Middle frontal gyrus (tissue), 1 donor: ENCODE data around the gene CCDC174.

Experiments used
- DNase-seq: peaks from one replicate; pipeline ENCODE4 v3.0.0-alpha.2; 2015; ENCODE audit warnings: low spot score; ENCODE audit errors: extremely low spot score

CCDC174 gene

GRCh38 chr3:14700891-14701290 lies 49.3 kb downstream of the CCDC174 start:
- DNase-seq, result no peak

DNA sequence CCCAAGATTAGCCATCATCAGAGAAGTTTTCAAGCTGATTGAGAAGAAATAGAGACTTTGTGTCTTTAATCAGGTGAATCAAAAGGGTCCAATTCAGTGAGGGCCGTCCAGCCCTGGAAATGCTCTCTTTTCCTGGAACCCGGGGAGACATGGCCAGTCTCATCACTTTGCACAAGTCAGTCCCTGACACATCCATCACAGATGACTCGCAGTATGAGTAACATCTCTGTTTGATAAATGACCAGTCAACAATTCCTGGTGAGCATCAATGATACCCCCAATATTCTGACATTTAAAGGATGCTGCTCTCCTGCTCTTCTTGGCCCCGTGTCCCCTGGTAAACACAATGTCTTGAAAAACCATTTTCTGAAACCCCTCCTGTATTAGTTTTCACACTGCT lies 50.1 kb downstream of the CCDC174 start:
- no peak for DNase-seq

DNA sequence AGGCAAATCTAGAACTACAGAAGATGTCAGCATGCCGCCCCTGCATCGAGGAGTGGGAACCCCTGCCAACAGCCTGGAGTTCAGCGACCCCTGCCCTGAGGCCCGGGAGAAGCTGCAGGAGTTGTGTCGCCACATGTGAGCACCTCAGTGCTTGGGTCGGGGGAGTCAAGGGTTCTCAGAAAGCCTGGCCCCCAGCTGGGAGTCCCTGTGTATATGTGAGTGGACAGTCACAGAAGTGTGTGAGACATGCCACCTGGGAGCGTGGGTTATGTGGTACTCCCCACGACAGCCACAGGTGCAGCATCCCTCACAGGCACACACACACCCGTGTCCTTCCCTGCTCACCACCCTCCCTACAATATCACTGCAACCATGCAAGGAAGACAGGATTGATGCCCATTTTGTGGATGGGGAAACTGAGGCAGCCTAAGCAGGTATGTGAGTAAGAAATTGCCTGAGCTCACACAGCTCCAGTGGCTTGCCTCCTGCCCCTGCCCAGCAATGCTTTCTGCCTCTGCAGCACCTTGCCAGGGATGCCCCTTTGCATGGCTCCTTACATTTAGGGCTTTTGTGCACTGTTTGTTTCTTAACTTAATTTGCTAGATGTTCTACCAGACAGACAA lies 51.7 kb downstream of the CCDC174 start:
- DNase-seq, result no peak

DNA sequence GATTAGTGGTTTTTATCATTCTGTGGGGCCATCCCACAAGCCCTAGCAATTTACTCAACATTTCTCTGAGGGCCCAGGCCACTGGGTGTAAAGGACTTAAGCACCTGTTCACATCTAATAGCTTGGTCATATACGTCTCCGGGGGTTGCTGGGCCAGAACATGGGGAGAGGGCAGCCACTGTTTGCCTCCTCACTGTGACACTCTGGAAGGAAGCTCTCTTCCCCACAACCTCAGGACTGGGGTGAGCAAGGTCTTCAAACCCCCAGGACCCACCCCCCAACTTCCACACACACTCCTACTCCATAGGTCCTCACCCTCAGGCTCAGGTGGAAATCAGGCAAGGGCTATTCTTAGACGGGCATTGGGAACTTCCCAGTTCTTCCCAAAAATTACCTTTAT lies 52.2 kb downstream of the CCDC174 start:
- DNase-seq, result no peak

DNA sequence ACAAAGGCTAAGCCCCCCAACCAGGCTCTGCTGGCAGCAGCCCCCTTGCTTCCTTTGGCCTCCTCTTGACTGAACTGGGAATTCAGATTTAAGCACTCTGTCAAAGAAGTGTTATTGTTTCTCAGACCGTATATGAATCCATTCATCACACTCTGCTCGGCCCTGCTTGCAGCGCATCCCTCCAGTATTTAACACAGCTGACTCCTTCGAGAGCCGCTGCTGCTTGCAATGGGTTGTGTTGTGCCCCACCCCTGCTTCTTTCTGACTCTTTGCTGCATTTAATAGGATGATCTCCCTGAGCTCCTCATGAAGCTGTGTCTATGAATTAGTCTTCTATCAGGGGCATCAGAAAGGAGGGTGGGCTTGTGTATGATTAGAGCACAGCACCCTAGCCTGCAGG lies 54.5 kb downstream of the CCDC174 start:
- DNase-seq, result no peak

- no peak for DNase-seq
Measured at GRCh38 chr3:14716591-14716990, 65.0 kb downstream of the CCDC174 start.

DNA sequence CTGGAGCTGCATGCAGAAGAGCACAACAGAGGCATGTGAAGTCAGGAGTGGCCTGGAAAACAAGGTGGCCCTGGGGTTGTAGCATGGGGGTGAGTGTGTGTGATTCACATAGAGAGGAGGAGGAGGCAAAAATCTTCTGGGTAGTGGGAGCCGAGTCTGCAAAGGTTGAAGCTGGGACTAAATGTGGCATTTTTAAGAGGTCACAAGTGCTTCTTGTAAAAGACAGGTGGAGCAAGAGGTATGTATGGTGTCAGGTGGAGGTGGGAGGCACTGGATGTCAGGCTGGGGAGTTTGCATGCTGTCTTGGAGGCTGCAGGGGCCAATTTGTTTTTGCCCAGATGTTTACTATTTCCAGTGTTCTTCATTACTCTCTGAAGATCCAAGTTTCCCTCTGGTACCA lies 65.7 kb downstream of the CCDC174 start:
- no peak for DNase-seq

- no peak for DNase-seq
Measured at GRCh38 chr3:14718539-14718938, 67.0 kb downstream of the CCDC174 start.

DNA sequence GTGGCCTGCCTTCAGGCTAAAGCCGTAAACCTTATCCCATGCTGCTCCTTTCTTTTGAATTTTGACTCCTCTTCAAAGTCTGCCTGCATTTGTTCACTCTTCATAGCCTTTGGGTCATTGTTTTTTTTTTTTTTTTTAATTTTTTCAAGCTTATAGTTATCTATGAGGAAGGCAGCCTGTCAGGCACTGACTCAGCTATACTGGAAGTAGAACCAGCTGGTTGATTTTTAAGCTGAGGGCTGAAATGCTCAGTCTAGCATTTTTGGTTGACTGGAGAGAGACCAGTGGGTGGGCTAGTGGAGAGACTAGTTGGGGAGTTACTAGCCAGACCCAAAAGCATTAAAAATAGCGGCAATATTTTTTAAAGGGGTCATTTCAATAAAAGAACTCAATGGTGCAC lies 67.4 kb downstream of the CCDC174 start:
- no peak for DNase-seq

GRCh38 chr3:14721126-14721864 lies 69.7 kb downstream of the CCDC174 start:
- DNase-seq, result no peak
